ENCODE measurements around the gene NR1H2.
"Not testable (repeated sequence)": the region's sequence is repeated elsewhere in the genome, so short reads cannot be mapped to it uniquely, and the experiment has no call there.

NR1H2 gene

DNA sequence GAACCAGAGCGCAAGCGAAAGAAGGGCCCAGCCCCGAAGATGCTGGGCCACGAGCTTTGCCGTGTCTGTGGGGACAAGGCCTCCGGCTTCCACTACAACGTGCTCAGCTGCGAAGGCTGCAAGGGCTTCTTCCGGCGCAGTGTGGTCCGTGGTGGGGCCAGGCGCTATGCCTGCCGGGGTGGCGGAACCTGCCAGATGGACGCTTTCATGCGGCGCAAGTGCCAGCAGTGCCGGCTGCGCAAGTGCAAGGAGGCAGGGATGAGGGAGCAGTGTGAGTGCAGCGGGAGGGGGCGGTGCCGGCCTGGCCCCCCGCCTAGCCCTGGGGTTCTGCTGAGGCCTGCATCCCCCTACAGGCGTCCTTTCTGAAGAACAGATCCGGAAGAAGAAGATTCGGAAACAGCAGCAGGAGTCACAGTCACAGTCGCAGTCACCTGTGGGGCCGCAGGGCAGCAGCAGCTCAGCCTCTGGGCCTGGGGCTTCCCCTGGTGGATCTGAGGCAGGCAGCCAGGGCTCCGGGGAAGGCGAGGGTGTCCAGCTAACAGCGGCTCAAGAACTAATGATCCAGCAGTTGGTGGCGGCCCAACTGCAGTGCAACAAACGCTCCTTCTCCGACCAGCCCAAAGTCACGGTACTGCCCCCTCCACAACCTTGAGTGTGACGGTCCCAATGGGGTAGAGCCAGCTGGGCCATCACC lies 2.1 kb downstream of the NR1H2 start:
- DNase-seq (ENCODE audit: low spot score): no peak

GRCh38 chr19:50378863-50379236 lies 2.6 kb downstream of the NR1H2 start:
- no peak for DNase-seq (ENCODE audit: low spot score)

DNA sequence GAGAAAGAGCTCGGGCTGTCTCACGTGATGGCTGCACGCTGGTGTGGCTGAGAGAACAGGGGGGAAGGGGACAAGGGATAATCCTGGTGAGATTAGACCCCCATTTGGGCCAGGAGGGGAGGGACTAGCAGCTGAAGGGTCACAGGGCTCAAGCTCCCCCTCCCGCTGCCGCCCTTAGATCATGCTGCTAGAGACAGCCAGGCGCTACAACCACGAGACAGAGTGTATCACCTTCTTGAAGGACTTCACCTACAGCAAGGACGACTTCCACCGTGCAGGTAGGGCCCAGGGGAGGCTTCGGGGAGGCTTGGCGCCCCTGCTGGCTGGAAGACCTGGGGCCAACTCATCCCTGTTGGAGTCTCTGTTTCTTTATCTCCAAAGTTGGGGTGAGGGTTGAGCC lies 3.3 kb downstream of the NR1H2 start:
- no peak for DNase-seq (ENCODE audit: low spot score)

DNA sequence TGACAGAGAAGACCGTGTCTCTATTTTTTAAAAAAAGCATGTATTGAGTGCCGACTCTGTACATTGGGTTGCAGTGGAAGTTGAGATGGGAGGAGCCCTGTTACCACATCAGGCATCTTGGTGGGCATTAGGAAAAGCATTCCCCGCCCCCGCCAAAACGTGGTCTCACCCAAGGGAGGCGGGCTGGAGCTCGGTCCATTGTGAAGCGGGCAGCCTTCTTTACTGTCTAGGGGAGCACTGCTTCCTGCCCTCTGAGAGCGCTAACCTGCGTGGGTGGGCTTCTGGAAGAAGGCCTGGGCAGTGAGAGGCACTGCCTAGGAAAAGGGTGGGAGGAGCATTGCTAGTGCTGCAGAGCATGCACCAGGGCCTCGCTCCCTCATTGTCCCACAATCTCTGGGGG lies 3.9 kb downstream of the NR1H2 start:
- no peak for DNase-seq (ENCODE audit: low spot score)

- no peak for DNase-seq (ENCODE audit: low spot score)
Observed at GRCh38 chr19:50380751-50381151, 4.5 kb downstream of the NR1H2 start.

GRCh38 chr19:50381881-50382729 lies 5.8 kb downstream of the NR1H2 start:
- no peak for DNase-seq (ENCODE audit: low spot score)

DNA sequence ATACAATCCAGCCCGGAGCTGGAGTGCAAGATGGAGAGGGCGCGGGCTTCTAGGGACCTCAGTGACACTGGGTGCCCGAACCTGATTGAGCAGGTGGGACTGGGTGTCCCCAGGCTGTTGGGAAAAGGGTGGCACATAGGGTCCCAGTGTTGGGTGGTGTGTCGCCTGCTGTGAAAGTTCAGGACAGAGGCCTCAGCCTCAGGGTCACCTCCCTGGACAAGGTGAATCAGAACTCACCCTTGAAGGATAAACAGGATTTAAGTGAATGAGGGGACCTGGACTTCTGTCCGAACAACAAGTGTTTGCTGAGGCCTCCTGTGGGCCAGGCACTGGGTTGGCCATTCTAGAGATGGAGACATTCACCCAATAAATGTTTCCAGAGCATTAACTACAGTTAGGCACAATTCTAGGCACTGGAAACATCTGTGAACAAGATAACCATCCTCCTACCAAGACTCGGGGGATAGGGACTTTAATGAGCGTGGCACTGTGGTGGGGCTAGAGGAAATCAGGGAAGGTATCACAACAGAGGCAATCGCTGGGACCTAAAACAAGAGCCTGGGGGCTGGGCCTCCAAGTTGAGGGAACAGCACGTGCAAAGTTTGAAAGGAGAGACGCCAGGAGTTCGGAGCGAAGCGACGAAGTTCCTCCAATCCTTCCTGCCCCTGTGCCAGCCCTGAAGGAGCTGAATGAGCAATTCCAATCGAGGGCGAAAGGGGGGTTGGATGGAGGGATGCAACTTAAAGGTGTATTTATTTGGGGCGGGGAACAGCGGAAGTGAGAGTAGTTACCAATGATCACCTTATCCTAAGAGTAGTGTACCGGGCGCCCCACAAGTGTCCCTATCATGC lies 7.0 kb downstream of the NR1H2 start:
- DNase-seq (ENCODE audit: low spot score): no peak

GRCh38 chr19:50383852-50384684 lies 7.8 kb downstream of the NR1H2 start, which contains the start of gene POLD1:
Gene POLD1 (plus strand): TSS chr19:50384347. CDS start chr19:50398852, 14,505 bp downstream.
- DNase-seq (ENCODE audit: low spot score): peak; percentile 93

GRCh38 chr19:50384685-50385535 lies 8.7 kb downstream of the NR1H2 start:
- no peak for DNase-seq (ENCODE audit: low spot score)

DNA sequence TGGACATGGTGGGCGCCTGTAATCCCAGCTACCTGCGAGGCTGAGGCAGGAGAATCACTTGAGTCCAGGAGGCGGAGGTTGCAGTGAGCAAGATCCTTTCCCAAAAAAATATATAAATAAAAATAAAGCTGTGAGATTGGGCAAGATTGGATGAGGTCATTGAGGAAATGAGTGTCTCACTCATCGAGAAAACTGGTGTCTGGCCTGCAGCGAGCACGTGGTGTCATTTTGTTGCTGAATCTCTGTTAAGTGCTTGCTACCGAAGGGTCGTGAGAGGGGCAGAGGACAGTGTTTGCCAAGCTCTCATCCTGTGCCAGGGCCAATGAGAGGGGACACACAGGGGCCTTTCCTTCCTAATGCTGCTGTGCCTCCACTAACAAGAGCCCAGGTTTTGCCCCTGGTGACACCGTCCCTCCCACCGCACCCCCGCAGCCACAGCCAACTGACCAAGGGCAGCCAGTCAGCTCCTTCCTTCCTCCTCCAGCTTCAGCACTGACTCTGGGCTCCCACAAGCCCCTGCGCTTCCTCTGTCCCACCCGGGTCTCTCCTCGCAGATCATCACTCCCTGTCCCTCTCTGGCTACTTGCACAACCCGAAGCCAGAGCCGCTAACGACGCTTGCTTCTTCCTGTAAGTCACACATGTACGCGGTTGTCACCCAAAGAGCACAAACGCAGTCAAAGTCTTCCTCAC lies 11.1 kb downstream of the NR1H2 start:
- no peak for DNase-seq (ENCODE audit: low spot score)

DNA sequence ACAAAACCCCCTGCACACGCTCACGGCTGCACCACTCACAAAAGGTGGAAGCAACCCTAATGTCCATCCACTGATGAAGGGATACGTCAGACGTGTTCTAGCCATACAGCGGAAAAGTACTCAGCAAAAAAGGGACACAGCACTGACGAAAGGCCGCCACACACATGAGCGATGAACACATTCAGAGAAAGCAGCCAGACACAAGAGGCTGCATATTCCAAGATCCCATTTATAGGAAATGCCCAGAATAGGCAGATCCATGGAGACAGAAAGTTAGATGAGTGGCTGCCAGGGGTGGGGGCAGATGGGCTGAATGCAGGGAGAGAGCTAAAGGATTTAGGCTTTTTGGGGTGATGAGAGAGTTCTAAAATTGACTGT lies 11.6 kb downstream of the NR1H2 start:
- DNase-seq (ENCODE audit: low spot score): no peak

DNA sequence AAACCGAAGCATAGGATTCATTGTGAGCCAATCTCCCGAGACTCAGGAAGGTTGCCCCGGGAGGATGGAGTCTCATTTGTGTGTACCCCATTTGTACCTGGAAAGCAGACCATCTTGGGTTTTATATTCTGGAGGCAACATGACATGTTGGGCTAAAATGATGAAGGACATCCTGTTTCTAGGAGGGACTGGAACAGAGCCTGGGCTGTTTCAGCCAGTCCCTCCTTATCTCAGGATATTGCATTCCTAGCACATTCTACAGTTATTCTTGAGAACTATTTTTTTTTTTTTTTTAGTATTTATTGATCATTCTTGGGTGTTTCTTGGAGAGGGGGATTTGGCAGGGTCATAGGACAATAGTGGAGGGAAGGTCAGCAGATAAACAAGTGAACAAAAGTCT lies 14.0 kb downstream of the NR1H2 start:
- not testable (repeated sequence) for DNase-seq (ENCODE audit: low spot score)

DNA sequence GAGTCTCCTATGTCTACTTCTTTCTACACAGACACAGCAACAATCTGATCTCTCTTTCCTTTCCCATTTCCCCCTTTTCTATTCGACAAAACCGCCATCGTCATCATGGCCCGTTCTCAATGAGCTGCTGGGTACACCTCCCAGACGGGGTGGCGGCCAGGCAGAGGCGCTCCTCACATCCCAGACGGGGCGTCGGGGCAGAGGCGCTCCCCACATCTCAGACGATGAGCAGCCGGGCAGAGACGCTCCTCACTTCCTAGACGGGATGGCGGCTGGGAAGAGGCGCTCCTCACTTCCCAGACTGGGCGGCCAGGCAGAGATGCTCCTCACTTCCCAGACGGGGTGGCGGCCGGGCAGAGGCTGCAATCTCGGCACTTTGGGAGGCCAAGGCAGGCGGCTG lies 14.7 kb downstream of the NR1H2 start:
- not testable (repeated sequence) for DNase-seq (ENCODE audit: low spot score)

DNA sequence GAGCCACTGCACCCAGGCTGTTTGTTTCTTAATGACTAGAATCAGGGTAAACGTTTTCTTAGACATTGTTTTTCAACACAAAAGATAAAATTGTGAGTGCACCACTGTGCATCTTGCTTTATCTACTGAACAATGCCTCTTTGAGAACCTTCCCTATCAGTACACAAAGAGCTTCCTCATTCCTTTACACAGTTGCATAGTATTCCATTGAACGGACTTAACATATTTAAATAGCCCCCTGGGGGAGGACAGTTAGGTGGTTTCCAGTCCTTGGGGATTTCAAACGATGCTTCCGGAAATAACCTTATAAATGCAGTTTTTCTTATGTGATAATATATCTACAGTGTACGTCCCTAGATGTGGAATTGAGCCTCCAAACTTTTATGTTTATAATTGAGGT lies 16.5 kb downstream of the NR1H2 start:
- DNase-seq (ENCODE audit: low spot score): no peak

GRCh38 chr19:50393589-50393988 lies 17.3 kb downstream of the NR1H2 start:
- DNase-seq (ENCODE audit: low spot score): no peak

DNA sequence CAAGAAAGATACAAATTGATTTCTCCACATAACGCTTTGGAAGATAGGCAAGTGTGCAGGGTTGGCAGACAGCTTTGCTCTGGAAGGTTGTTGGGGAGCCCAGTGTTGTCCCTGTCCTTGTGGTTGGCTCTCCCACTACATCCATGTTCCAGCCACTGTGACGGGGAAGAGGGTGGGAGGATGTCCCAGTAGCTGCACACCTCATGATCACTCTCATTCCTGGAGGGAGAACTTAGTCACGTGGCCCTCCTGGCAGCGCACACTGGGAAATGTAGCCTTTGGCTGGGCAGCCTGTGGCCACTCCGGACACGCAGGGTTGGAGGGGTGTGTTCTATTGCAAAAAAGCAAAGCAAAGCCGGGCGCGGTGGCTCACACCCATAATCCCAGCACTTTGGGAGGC lies 17.8 kb downstream of the NR1H2 start:
- DNase-seq (ENCODE audit: low spot score): no peak

DNA sequence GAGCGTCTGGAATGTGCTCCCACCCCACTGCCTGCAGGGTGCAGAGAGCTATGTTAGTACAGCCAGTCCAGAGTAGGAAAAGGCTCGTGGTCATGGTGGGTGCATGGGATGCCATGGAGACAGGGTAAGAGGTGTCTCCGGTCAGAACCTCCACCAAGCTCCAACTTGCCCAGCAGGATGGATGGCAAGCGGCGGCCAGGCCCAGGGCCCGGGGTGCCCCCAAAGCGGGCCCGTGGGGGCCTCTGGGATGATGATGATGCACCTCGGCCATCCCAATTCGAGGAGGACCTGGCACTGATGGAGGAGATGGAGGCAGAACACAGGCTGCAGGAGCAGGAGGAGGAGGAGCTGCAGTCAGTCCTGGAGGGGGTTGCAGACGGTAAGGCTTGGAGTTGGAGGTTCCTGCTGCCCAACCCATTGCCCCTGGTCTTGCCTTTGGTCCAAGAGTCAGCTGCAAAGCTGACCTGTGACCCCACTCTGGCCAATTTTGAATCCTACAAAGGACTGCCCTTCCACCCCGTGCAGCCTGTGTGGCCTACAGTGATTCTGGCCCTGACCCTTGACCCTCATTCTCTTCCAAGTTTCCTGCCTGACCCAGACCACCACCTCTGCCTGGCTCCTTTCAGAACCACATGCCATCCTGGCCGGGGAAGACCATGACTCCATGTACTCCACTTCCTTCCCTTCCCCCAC lies 22.6 kb downstream of the NR1H2 start:
- DNase-seq (ENCODE audit: low spot score): no peak

DNA sequence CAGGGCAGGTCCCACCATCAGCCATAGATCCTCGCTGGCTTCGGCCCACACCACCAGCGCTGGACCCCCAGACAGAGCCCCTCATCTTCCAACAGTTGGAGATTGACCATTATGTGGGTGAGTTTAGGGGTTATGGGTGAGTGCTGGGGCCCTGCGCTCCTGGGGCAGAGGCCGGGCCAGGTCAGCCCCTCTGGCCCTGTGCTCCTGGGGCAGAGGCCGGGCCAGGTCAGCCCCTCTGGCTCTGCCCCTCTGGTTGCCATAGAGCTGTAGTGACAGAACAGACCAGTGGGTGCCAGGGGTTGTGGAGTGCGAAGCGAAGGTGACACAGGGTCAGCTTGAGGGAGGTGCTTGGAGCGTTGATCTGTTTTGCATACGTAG lies 23.1 kb downstream of the NR1H2 start:
- DNase-seq (ENCODE audit: low spot score): no peak

DNA sequence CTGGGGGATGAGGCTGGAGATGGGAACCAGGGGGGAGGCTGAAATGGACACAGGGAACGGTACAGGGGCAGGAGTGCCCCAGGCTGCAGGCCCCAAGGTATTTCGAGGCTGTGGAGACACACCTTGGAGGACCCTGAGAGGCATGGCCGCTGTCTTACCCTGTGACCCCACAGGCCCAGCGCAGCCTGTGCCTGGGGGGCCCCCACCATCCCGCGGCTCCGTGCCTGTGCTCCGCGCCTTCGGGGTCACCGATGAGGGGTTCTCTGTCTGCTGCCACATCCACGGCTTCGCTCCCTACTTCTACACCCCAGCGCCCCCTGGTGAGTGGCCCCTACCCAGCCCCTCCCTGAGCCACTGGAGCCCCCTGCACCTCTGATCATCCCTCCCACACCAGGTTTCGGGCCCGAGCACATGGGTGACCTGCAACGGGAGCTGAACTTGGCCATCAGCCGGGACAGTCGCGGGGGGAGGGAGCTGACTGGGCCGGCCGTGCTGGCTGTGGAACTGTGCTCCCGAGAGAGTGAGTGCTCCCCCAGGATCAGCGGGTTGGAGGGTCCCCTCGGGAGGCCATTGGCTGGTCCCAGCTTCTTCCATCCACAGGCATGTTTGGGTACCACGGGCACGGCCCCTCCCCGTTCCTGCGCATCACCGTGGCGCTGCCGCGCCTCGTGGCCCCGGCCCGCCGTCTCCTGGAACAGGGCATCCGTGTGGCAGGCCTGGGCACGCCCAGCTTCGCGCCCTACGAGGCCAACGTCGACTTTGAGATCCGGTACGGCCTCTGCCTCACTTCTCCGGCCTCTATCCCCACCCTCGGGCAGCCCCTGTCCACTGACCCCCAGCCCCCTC lies 25.6 kb downstream of the NR1H2 start:
- DNase-seq (ENCODE audit: low spot score): no peak

All from globus pallidus (tissue), 1 donor.